GM20000 (cell line): ENCODE data around the gene CLMN.
"Not testable (repeated sequence)": the region's sequence is repeated elsewhere in the genome, so short reads cannot be mapped to it uniquely, and the experiment has no call there.

Experiments used
- DNase-seq: peaks from one replicate; pipeline ENCODE4 v3.0.0; 2012; ENCODE audit warnings: low spot score
- TF ChIP-seq, protein P1 (sequence below): IDR thresholded peaks from 2 replicates; pipeline ENCODE4 v1.5.1; 2012; ENCODE audit warnings: mild to moderate bottlenecking, control low read depth; ENCODE audit errors: extremely low read depth, missing control alignments

CLMN gene

DNA sequence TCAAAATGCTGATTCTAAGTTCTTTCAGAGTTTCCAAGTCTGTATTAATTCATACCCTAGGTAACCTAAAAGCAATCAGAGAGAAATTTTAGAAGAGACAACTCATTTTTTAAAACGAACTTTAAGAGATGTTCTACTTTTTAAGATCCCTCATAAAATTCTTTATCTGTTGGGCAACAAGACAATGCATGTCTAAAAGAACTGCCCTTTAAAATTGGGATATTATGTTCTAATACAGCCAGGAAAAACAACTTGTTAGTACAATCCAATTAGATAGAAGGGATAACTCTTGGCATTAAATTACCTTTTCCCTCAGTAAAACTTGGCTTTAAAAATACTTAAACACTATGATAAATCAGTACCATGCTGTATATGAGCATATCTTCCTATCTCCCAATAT lies 178.0 kb downstream of the CLMN start:
- TF ChIP-seq, protein P1, sequence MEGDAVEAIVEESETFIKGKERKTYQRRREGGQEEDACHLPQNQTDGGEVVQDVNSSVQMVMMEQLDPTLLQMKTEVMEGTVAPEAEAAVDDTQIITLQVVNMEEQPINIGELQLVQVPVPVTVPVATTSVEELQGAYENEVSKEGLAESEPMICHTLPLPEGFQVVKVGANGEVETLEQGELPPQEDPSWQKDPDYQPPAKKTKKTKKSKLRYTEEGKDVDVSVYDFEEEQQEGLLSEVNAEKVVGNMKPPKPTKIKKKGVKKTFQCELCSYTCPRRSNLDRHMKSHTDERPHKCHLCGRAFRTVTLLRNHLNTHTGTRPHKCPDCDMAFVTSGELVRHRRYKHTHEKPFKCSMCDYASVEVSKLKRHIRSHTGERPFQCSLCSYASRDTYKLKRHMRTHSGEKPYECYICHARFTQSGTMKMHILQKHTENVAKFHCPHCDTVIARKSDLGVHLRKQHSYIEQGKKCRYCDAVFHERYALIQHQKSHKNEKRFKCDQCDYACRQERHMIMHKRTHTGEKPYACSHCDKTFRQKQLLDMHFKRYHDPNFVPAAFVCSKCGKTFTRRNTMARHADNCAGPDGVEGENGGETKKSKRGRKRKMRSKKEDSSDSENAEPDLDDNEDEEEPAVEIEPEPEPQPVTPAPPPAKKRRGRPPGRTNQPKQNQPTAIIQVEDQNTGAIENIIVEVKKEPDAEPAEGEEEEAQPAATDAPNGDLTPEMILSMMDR = no peak
- no peak for DNase-seq

DNA sequence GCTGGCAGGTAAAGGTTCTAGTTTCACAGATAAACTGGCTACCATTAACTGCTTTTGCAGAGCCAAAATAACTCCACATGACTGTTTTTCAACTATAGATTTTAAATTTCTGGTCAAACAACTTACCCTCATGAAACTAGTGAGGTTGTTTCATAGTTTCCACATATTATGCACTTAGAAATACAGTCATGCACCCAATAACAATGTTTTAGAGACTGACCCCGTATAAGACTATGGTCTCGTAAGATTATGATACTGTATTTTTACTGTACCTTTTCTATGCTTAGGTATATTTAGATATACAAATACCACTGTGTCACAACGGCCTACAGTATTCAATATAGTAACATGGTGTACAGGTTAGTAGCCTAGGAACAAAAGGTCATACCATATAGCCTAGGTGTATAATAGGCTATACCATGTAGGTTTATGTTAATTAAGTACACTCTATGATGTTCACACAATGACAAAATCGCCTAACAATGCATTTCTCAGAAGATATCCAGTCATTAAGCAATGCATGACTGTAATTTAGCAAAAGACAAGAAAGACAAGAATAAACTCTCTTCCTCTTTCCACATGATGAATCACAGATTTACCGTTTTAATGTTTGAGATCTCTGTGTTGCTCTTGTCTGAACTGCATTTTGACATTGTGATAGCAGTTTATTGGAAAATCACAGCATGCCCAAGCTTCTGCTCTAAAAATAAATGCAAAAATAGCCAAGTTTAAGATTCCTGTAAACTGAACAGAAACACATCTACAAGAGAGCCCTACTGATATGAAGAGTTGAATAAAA lies 179.4 kb downstream of the CLMN start:
- TF ChIP-seq, protein P1 = no peak
- DNase-seq = no peak

DNA sequence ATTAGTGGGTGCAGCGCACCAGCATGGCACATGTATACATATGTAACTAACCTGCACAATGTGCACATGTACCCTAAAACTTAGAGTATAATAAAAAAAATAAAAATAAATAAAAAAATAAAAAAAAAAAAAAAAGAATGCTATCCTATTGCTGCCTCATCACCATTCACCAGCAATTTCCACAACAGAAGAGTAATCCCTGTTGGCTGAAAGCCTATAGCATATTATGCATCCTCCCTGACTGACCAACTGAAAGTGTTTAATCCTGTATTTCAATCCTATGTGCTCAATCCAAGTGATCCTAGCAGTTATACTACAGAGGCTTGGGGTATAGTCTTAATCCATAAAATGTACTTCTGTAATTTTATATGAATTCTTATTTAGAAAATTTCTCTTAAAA lies 180.8 kb downstream of the CLMN start:
- TF ChIP-seq, protein P1 = no peak

DNA sequence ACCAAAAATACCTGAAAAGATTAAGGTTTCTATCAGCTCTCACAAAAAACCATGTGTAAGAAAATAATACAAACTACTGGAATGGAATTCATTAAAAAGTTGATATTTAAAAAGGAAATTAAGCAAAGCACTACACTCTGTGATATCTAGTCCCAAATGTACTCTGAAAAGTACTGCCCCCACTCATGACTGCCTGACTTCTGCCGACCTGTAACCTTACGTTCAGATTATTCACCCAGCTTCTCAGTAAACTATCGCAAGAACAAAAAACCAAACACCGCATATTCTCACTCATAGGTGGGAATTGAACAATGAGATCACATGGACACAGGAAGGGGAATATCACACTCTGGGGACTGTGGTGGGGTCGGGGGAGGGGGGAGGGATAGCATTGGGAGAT lies 181.3 kb downstream of the CLMN start:
- DNase-seq = not testable (repeated sequence)

More for the DNA sequence above, 180.8 kb downstream of the CLMN start:
- DNase-seq = no peak

DNA sequence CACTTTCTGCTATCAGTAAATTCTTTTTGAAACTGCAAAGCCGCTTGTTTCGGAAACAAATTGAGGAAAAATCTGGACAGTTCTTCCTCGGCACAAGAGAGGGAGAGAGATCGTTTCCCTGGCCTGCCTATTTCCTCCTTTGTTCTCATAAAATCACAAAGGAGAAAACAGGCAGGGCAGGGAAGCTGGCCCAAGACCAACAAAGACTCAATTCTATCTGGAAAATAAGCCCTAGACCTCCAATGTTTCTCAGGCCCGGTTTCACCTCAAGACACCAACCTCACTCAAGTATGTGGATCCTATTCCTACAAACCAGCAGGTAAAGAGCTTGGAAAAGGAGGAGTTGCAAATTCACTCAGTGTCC lies 181.9 kb downstream of the CLMN start:
- no peak for DNase-seq

DNA sequence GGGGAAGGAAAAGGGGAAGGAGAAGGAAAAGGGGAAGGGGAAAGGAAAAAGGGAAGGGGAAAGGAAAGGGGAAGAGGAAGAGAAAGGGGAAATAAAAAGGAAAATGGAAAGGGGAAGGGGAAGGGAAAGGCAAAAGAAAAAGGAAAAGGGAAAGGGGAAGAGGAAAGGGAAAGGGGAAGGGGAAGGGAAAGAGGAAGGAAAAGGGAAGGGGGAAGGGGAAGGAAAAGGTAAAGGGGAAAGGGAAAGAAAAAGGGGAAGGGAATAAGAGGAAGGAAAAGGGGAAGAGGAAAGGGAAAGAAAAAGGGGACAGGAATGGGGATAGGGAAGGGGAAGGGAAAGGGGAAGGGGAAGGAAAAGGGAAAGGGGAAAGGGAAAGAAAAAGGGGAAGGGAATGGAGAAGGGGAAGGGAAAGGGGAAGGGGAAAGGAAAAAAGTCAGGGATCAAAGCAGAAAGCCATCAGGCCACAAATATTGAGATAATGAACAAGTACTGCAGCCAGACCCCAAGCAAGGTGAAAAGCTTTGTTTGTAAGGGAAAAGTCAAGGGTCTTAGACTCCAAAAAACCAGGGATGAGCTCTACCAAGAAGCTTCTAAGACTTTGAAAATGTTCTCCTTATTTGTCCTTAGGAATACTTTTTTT lies 182.4 kb downstream of the CLMN start:
- no peak for DNase-seq
- TF ChIP-seq, protein P1 = no peak

More for the DNA sequence above, 181.9 kb downstream of the CLMN start:
- TF ChIP-seq, protein P1 = no peak

DNA sequence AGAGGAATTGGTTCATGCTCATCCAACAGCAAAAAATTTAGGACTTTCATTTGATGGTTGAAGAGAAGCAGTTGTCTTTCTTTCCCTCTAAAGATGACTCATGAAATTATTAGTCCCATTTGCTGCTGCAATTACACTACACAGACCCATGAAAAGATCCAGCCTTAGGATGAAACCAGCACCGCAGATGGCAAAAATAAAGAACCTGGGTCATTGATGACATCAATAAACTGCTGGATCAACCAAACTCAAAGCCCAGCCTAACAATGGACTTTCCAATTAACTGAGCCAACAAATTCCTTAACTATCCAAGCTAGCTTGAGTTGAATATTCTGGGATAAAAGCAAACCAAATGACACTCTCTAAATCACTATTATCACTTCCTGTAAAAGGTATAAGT lies 183.1 kb downstream of the CLMN start:
- TF ChIP-seq, protein P1 = no peak
- DNase-seq = no peak
